Activated CD8-positive, alpha-beta memory T cell treated with anti-CD3 and anti-CD28 coated beads for 36 hours (primary cell): ENCODE data around the gene STOX1. TPM values are rescaled to one million over a fixed set of nuclear protein-coding genes. Genes with fewer than 3 reads are reported as not detected.
"Not testable (repeated sequence)": the region's sequence is repeated elsewhere in the genome, so short reads cannot be mapped to it uniquely, and the experiment has no call there.

Experiments
- CTCF ChIA-PET: fragments of 350-600 bp; sonication (Branson Sonifier 250); formaldehyde crosslinking; loops from one replicate; lab custom pipeline; 2021; ENCODE audit warnings: antibody characterized with exemption; lab: Charles Lee
- POLR2A ChIA-PET: fragments of 350-600 bp; sonication (Branson Sonifier 250); formaldehyde crosslinking; loops from one replicate; lab custom pipeline; 2021; ENCODE audit warnings: antibody characterized with exemption; lab: Charles Lee
- total RNA-seq, 2 experiments: library from RNA; stranded (reverse); gene quantifications; one replicate each; pipeline ENCODE4 v1.2.3, GENCODE V29; 2021

Gene STOX1
- total RNA-seq, 2 experiments from 2014 or later, result 0.34 to 0.40 TPM

GRCh38 chr10:68822626-68823025 is 4.7 kb upstream of the STOX1 start:
- CTCF ChIA-PET, result interaction anchor here (0.6 kb wide), 1 partner anchor 190 kb away, joined by 3 read pairs; no protein-coding TSS in a partner anchor
- POLR2A ChIA-PET, result not testable (repeated sequence)

GRCh38 chr10:68827592-68827959 is 245 bp downstream of the STOX1 start:
- CTCF ChIA-PET, result interaction anchor here (1.1 to 1.2 kb wide), 2 partner anchors 15 to 72 kb away, joined by 4 read pairs; no protein-coding TSS in a partner anchor
- POLR2A ChIA-PET, result interaction anchor here (0.6 to 0.8 kb wide), 2 partner anchors 65 to 73 kb away, joined by 3 read pairs; partner anchors contain the start of gene DDX50

GRCh38 chr10:68828083-68828601 is 811 bp downstream of the STOX1 start:
- CTCF ChIA-PET, result interaction anchor here (1.1 to 1.6 kb wide), 2 partner anchors 15 to 395 kb away, joined by 3 to 4 read pairs; no protein-coding TSS in a partner anchor
- POLR2A ChIA-PET, result interaction anchor here (0.6 kb wide), 1 partner anchor 74 kb away, joined by 9 read pairs; no protein-coding TSS in a partner anchor

GRCh38 chr10:68828833-68829232 is 1.5 kb downstream of the STOX1 start:
- CTCF ChIA-PET, result interaction anchor here (1.1 to 1.6 kb wide), 2 partner anchors 16 to 394 kb away, joined by 3 to 4 read pairs; no protein-coding TSS in a partner anchor
- POLR2A ChIA-PET, result no interaction called here

GRCh38 chr10:68829521-68829920 is 2.2 kb downstream of the STOX1 start:
- ChIA-PET POLR2A (no interaction called here), CTCF (interaction anchor here (1.6 kb wide), 1 partner anchor 393 kb away, joined by 3 read pairs; no protein-coding TSS in a partner anchor)

- CTCF ChIA-PET, result no interaction called here
Observed at GRCh38 chr10:68829952-68830351, 2.6 kb downstream of the STOX1 start.

GRCh38 chr10:68831961-68832455 is 4.7 kb downstream of the STOX1 start:
- CTCF ChIA-PET, result interaction anchor here (0.6 kb wide), 1 partner anchor 35 kb away, joined by 3 read pairs; no protein-coding TSS in a partner anchor
- POLR2A ChIA-PET, result no interaction called here

More at GRCh38 chr10:68829952-68830351, 2.6 kb downstream of the STOX1 start:
- POLR2A ChIA-PET, result no interaction called here

GRCh38 chr10:68832601-68833000 is 5.3 kb downstream of the STOX1 start:
- CTCF ChIA-PET, result interaction anchor here (0.6 kb wide), 1 partner anchor 34 kb away, joined by 3 read pairs; no protein-coding TSS in a partner anchor
- POLR2A ChIA-PET, result interaction anchor here (0.6 to 0.7 kb wide), 2 partner anchors 193 to 500 kb away, joined by 3 to 5 read pairs; partner anchors contain the start of gene PBLD

GRCh38 chr10:68837626-68838322 is 10.4 kb downstream of the STOX1 start:
- CTCF ChIA-PET, result no interaction called here
- POLR2A ChIA-PET, result interaction anchor here (0.6 kb wide), 1 partner anchor 11 kb away, joined by 3 read pairs; no protein-coding TSS in a partner anchor

- CTCF ChIA-PET, POLR2A ChIA-PET: not testable (repeated sequence)
Observed at GRCh38 chr10:68840650-68841049, 13.3 kb downstream of the STOX1 start.

- CTCF ChIA-PET, result no interaction called here
- POLR2A ChIA-PET, result no interaction called here
Observed at GRCh38 chr10:68848281-68848680, 20.9 kb downstream of the STOX1 start.

- CTCF ChIA-PET, result no interaction called here
- POLR2A ChIA-PET, result no interaction called here
Observed at GRCh38 chr10:68848806-68849205, 21.5 kb downstream of the STOX1 start.

- ChIA-PET CTCF (no interaction called here), POLR2A (no interaction called here)
Observed at GRCh38 chr10:68856352-68856751, 29.0 kb downstream of the STOX1 start.

GRCh38 chr10:68857005-68857404 is 29.7 kb downstream of the STOX1 start:
- POLR2A ChIA-PET, result no interaction called here
- CTCF ChIA-PET, result interaction anchor here (0.5 kb wide), 1 partner anchor 710 kb away, joined by 3 read pairs; no protein-coding TSS in a partner anchor

- ChIA-PET POLR2A (no interaction called here), CTCF (no interaction called here)
Observed at GRCh38 chr10:68861253-68861652, 33.9 kb downstream of the STOX1 start.

GRCh38 chr10:68864611-68865010 is 37.3 kb downstream of the STOX1 start:
- ChIA-PET POLR2A (no interaction called here), CTCF (no interaction called here)

- POLR2A ChIA-PET, CTCF ChIA-PET: not testable (repeated sequence)
Observed at GRCh38 chr10:68868173-68868572, 40.8 kb downstream of the STOX1 start.

- CTCF ChIA-PET, result no interaction called here
- POLR2A ChIA-PET, result no interaction called here
Observed at GRCh38 chr10:68869623-68870022, 42.3 kb downstream of the STOX1 start.

- CTCF ChIA-PET, result no interaction called here
- POLR2A ChIA-PET, result no interaction called here
Observed at GRCh38 chr10:68870061-68870460, 42.7 kb downstream of the STOX1 start.

GRCh38 chr10:68870545-68871104 is 43.3 kb downstream of the STOX1 start:
- ChIA-PET CTCF (no interaction called here), POLR2A (no interaction called here)
